Sigmoid colon (tissue), 7 donors: ENCODE data around the gene ULBP2. TPM values are rescaled to one million over a fixed set of nuclear protein-coding genes. Genes with fewer than 3 reads are reported as not detected.

ENCODE experiments used
- DNase-seq: peaks from one replicate; pipeline ENCODE4 v3.0.0-alpha.2; 2019
- H3K27ac ChIP-seq, 4 donors: fragments of 200-600 bp; sonication (generic); one replicate each; pipeline ENCODE4 v1.5.1; 2016 to 2019; ENCODE audit warnings: mild to moderate bottlenecking in 1 of 4
- H3K27me3 ChIP-seq, 3 donors: fragments of 200-600 bp; sonication (generic); one replicate each; pipeline ENCODE4 v1.5.1; 2019; ENCODE audit warnings: mild to moderate bottlenecking in 1 of 3
- H3K36me3 ChIP-seq, 4 donors: fragments of 200-600 bp; sonication (generic); one replicate each; pipeline ENCODE4 v1.5.1; 2016 to 2019
- H3K4me1 ChIP-seq, 4 donors: fragments of 200-600 bp; sonication (generic); one replicate each; pipeline ENCODE4 v1.5.1; 2017 to 2019
- H3K4me3 ChIP-seq, 4 donors: fragments of 200-600 bp; sonication (generic); one replicate each; pipeline ENCODE4 v1.5.1; 2017 to 2019; ENCODE audit warnings: mild to moderate bottlenecking in 2 of 4, moderate library complexity in 1 of 4
- H3K9me3 ChIP-seq, 4 donors: fragments of 200-600 bp in 3 of 4; sonication (generic) in 3 of 4; one replicate each; pipeline versions ENCODE4 v1.5.1 to v1.6.1; 2013 to 2019
- CTCF ChIP-seq, 4 experiments: fragments of 450-650 bp in 3 of 4; fragments of 200-600 bp in 1 of 4; IDR thresholded peaks; one replicate each; pipeline ENCODE4 v1.5.1; 2016 to 2019; ENCODE audit warnings: antibody characterized with exemption in 4 of 4, mild to moderate bottlenecking in 3 of 4, moderate library complexity in 2 of 4
- EP300 ChIP-seq, 4 donors: sonication (generic); formaldehyde crosslinking; IDR thresholded peaks; one replicate each; pipeline ENCODE4 v1.6.1; 2017; ENCODE audit warnings: antibody characterized with exemption in 4 of 4
- POLR2A ChIP-seq, 2 donors: fragments of 450-650 bp; IDR thresholded peaks; one replicate each; pipeline ENCODE4 v1.6.1; 2016; ENCODE audit warnings: antibody characterized with exemption in 2 of 2, mild to moderate bottlenecking in 2 of 2, moderate library complexity in 2 of 2
- POLR2AphosphoS5 ChIP-seq, 4 donors: sonication (generic); formaldehyde crosslinking; IDR thresholded peaks; one replicate each; pipeline ENCODE4 v1.6.1; 2017; ENCODE audit warnings: antibody characterized with exemption in 4 of 4
- WGBS, 2 donors: extraction: QIAGEN DNeasy Blood & Tissue Kit; methylation state at CpG; one replicate each; pipeline ENCODE4 v1.1.7; 2013; 5-methylcytosine and 5-hydroxymethylcytosine counted together
- intact Hi-C: fragments of 100-400 bp; cut with DNase I; formaldehyde crosslinking; loops from one replicate; pipeline ENCODE4 v1.15.1; 2023
- polyA plus RNA-seq, 3 donors: library from polyadenylated mRNA; stranded (reverse); fragments of 200-250 nt; gene quantifications; one replicate each; pipeline ENCODE4 v1.2.3, GENCODE V29; 2013
- total RNA-seq, 4 donors: library from RNA; depleted of rRNA; stranded (reverse); fragments of >200 nt; gene quantifications; one replicate each; pipeline ENCODE4 v1.1.0, GENCODE V29; 2016
- donor health status: healthy with polysubstance abuse.
- donor health status: Bipolar disorder and iron deficiency.
- donor health status: healthy.

ULBP2 gene
- not detected for total RNA-seq
- polyA plus RNA-seq: under 1 TPM in 1 of 3 donors, not detected in 2; 0.34 TPM

- intact Hi-C loops: no loop called here
- TF ChIP-seq POLR2AphosphoS5 (IDR thresholded peaks at IDR 0.05): peak in 1 of 4 donors; percentile 81
- no peak for TF ChIP-seq EP300 (IDR thresholded peaks at IDR 0.05)
- TF ChIP-seq CTCF (IDR thresholded peaks at IDR 0.05): no peak
- no peak for TF ChIP-seq POLR2A (IDR thresholded peaks at IDR 0.05)
Observed at GRCh38 chr6:149941583-149942460, at the start of gene ULBP2. Gene ULBP2 (plus strand): TSS chr6:149942014. CDS start chr6:149942073, 59 bp downstream.

DNA sequence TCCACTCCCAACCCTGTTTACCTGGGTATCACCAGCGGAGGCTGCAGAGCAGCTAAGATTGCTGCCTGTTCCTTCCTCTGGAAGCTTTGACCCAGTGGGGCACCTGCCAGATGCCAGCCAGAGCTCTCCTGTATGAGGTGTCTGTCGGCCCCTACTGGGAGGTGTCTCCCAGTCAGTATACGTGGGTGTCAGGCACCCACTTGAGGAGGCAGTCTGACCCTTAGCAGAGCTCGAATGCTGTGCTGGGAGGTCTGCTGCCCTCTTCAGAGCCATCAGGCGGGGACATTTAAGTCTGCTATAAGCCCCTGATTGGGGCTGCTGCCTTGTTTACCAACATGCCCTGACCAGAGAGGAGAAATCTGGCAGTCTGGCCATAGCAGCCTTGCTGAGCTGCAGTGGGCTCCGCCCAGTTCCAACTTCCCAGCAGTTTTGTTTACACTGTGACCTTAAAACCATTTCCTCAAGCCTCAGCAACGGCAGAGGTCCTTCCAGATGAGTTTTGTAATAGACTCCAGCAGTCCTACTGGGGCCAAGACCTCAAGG lies 46.7 kb upstream of the ULBP2 start:
- Histone ChIP-seq H3K9me3 (no peaks in the 10 kb centered on the region), H3K27ac (peak overlapping the region; percentile 68 to 75 (median 71)), H3K36me3 (no peaks in the 10 kb centered on the region), H3K4me3 (no peak overlapping the region), H3K27me3 (no peaks in the 10 kb centered on the region), H3K4me1 (peaks cover 0 to 32% (median 32%) of the 10 kb centered on the region in 4 donors)
- intact Hi-C loops: loop anchor here (2.0 kb wide), 1 partner anchor 52 kb away; no protein-coding TSS in a partner anchor
- 7 to 45% methylated on average over 7 of the region's 7 CpGs for WGBS, 2 donors
- TF ChIP-seq EP300 (IDR thresholded peaks at IDR 0.05) (no peak), POLR2AphosphoS5 (IDR thresholded peaks at IDR 0.05) (peak in 2 of 4 donors; percentile 16 to 31)
- DNase-seq: peak; percentile 87

More at GRCh38 chr6:149941583-149942460, at the start of gene ULBP2:
- Histone ChIP-seq H3K27me3 (peaks cover 33 to 71% (median 56%) of the 10 kb centered on the region in 3 donors), H3K27ac (no peak within 1 kb of the TSS), H3K9me3 (no peaks in the 10 kb centered on the region), H3K4me1 (peaks cover 0 to 34% (median 26%) of the 10 kb centered on the region in 4 donors), H3K4me3 (peak within 1 kb of the TSS; percentile 22 to 50 (median 39)), H3K36me3 (no peaks in the 10 kb centered on the region)
- WGBS, 2 donors: 1% methylated on average over 62 of the region's 62 CpGs
- DNase-seq: peak; percentile 86

GRCh38 chr6:149895833-149896271 lies 46.0 kb upstream of the ULBP2 start:
- TF ChIP-seq POLR2AphosphoS5 (IDR thresholded peaks at IDR 0.05): no peak
- TF ChIP-seq EP300 (IDR thresholded peaks at IDR 0.05): no peak
- no peak for TF ChIP-seq CTCF (IDR thresholded peaks at IDR 0.05)
- TF ChIP-seq POLR2A (IDR thresholded peaks at IDR 0.05): no peak

DNA sequence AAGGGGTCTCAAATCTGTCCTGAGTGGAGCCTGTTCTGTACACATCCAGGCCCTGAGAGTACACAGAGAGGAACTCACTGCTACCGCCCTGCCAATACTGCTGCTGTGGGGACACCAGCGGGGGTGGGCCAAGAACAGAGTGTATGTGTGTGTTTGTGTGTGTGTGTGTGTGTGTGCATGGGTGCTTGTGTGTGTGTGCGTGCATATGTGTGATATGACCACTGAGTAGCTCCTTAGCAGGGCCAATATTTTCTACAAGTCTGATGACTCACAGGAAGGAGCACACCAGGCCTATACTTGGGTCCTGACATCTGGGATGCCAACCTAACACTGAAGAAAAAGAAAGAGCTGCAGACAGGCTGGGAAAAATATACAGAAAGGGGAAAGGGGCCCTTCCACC lies 45.3 kb upstream of the ULBP2 start:
- Histone ChIP-seq H3K27me3 (no peaks in the 10 kb centered on the region), H3K9me3 (no peaks in the 10 kb centered on the region), H3K27ac (peak overlapping the region; percentile 68 to 75 (median 71)), H3K4me1 (peaks cover 0 to 32% (median 32%) of the 10 kb centered on the region in 4 donors), H3K36me3 (no peaks in the 10 kb centered on the region), H3K4me3 (no peak overlapping the region)
- intact Hi-C loops: no loop called here
- DNase-seq: no peak
- TF ChIP-seq CTCF (IDR thresholded peaks at IDR 0.05): no peak
- TF ChIP-seq POLR2AphosphoS5 (IDR thresholded peaks at IDR 0.05): no peak
- TF ChIP-seq POLR2A (IDR thresholded peaks at IDR 0.05): no peak
- TF ChIP-seq EP300 (IDR thresholded peaks at IDR 0.05): no peak
- WGBS, 2 donors: 87 to 89% methylated on average over 3 of the region's 3 CpGs

More at GRCh38 chr6:149895833-149896271, 46.0 kb upstream of the ULBP2 start:
- H3K4me3 ChIP-seq: no peak overlapping the region
- peak overlapping the region; percentile 68 to 75 (median 71) for H3K27ac ChIP-seq
- WGBS, 2 donors: 51 to 58% methylated on average over 5 of the region's 5 CpGs
- DNase-seq: no peak
- no peaks in the 10 kb centered on the region for H3K9me3 ChIP-seq
- intact Hi-C loops: loop anchor here (2.0 kb wide), 1 partner anchor 53 kb away; no protein-coding TSS in a partner anchor
- H3K4me1 ChIP-seq: peaks cover 0 to 32% (median 32%) of the 10 kb centered on the region in 4 donors
- H3K36me3 ChIP-seq: no peaks in the 10 kb centered on the region
- H3K27me3 ChIP-seq: no peaks in the 10 kb centered on the region
